WTC11 (cell line): Measurements from ENCODE around the gene PTCD3.

Experiments
- CREB1 ChIP-seq: sonication (generic); formaldehyde crosslinking; IDR thresholded peaks from 2 replicates; pipeline ENCODE4 v1.8.0; 2023; ENCODE audit warnings: mild to moderate bottlenecking, missing genetic modification reagents
- CTCF ChIP-seq: fragments of 200-600 bp; IDR thresholded peaks from 2 replicates; pipeline ENCODE4 v1.8.0; 2022; ENCODE audit warnings: antibody characterized with exemption
- STAT6 ChIP-seq: sonication (generic); formaldehyde crosslinking; conservative IDR thresholded peaks from 2 replicates; pipeline ENCODE4 v1.8.1; 2023; ENCODE audit warnings: mild to moderate bottlenecking, low read depth, missing genetic modification reagents, moderate library complexity
- TF ChIP-seq, protein P1 (sequence below): sonication (generic); formaldehyde crosslinking; IDR thresholded peaks from 2 replicates; pipeline ENCODE4 v1.8.1; 2023; ENCODE audit warnings: mild to moderate bottlenecking, missing genetic modification reagents, borderline replicate concordance
- TF ChIP-seq, protein P2 (sequence below): sonication (generic); formaldehyde crosslinking; conservative IDR thresholded peaks from 2 replicates; pipeline ENCODE4 v1.8.1; 2022; ENCODE audit warnings: mild to moderate bottlenecking, missing genetic modification reagents

GRCh38 chr2:86157009-86157556 is 51.0 kb downstream of the PTCD3 start:
- TF ChIP-seq, protein P1, sequence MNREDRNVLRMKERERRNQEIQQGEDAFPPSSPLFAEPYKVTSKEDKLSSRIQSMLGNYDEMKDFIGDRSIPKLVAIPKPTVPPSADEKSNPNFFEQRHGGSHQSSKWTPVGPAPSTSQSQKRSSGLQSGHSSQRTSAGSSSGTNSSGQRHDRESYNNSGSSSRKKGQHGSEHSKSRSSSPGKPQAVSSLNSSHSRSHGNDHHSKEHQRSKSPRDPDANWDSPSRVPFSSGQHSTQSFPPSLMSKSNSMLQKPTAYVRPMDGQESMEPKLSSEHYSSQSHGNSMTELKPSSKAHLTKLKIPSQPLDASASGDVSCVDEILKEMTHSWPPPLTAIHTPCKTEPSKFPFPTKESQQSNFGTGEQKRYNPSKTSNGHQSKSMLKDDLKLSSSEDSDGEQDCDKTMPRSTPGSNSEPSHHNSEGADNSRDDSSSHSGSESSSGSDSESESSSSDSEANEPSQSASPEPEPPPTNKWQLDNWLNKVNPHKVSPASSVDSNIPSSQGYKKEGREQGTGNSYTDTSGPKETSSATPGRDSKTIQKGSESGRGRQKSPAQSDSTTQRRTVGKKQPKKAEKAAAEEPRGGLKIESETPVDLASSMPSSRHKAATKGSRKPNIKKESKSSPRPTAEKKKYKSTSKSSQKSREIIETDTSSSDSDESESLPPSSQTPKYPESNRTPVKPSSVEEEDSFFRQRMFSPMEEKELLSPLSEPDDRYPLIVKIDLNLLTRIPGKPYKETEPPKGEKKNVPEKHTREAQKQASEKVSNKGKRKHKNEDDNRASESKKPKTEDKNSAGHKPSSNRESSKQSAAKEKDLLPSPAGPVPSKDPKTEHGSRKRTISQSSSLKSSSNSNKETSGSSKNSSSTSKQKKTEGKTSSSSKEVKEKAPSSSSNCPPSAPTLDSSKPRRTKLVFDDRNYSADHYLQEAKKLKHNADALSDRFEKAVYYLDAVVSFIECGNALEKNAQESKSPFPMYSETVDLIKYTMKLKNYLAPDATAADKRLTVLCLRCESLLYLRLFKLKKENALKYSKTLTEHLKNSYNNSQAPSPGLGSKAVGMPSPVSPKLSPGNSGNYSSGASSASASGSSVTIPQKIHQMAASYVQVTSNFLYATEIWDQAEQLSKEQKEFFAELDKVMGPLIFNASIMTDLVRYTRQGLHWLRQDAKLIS (CRISPR knock-in tag) = no peak
- TF ChIP-seq CTCF (no peak), CREB1 (CRISPR knock-in tag) (no peak), STAT6 (CRISPR knock-in tag) (no peak)
- TF ChIP-seq, protein P2, sequence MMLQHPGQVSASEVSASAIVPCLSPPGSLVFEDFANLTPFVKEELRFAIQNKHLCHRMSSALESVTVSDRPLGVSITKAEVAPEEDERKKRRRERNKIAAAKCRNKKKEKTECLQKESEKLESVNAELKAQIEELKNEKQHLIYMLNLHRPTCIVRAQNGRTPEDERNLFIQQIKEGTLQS = no peak
